BJ (cell line): ENCODE results near the gene EPS8L3. TPM values are rescaled to one million over a fixed set of nuclear protein-coding genes. Genes with fewer than 3 reads are reported as not detected.

Experiments used
- CTCF ChIA-PET: fragments of 350-600 bp; formaldehyde crosslinking; extraction: SDS; loops from one replicate; lab custom pipeline; 2021; ENCODE audit warnings: antibody characterized with exemption, inconsistent platforms; lab: Yijun Ruan, JAX
- POLR2A ChIA-PET: fragments of 300-600 bp; sonication (Branson Sonifier 250); formaldehyde crosslinking; extraction: SDS; loops from one replicate; lab custom pipeline; 2021; ENCODE audit warnings: antibody characterized with exemption; lab: Charles Lee
- DNase-seq: peaks from one replicate; pipeline ENCODE4 v3.0.0-alpha.2; 2011; ENCODE audit warnings: low read depth
- H3K27me3 ChIP-seq: 2 replicates; pipeline ENCODE4 v1.6.0; 2011; ENCODE audit warnings: low read length; ENCODE audit not compliant: control insufficient read depth, insufficient read depth
- H3K36me3 ChIP-seq: 2 replicates; pipeline ENCODE4 v1.5.1; 2011; ENCODE audit warnings: low read length; ENCODE audit not compliant: control insufficient read depth, insufficient read depth
- H3K4me3 ChIP-seq: 2 replicates; pipeline ENCODE4 v1.5.1; 2011; ENCODE audit warnings: low read depth, mild to moderate bottlenecking, control low read depth, low read length
- CTCF ChIP-seq: IDR thresholded peaks from 2 replicates; pipeline ENCODE4 v1.5.1; 2011; ENCODE audit warnings: low read depth, mild to moderate bottlenecking, control low read depth, inconsistent platforms, low read length, moderate library complexity; ENCODE audit not compliant: insufficient read depth
- polyA plus RNA-seq: library from polyadenylated mRNA; depleted of rRNA; stranded (reverse); fragments of >200 nt; gene quantifications from 2 replicates; pipeline ENCODE4 v1.2.3, GENCODE V29; 2011

Gene EPS8L3
- polyA plus RNA-seq, 1 experiment: not detected

DNA sequence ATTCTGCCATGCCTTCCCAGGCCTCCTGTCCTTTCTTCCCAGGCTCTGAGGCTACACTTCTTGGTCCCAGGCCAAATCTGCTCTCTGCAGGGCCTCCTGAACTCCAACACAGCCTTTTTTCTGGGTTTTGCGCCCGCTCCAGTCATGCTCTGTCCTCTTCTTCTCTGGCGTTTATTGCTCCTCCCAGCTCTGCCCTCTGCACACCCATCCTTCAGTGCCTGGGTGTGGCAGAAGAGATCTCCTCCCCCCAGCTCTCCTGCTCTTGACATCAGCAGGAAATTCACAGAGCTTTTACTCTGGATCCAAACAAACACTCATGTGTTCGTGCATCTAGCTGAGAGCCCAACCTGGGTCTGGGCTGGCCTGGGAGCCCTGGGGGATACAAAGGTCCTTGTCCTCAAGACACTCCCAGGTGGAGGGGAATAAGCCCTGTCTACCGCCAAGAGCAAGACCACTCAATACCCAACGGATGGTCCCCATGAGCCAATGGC, 22.9 kb upstream of the EPS8L3 start:
- H3K4me3 ChIP-seq: no peak overlapping the region
- H3K27me3 ChIP-seq: no peaks in the 10 kb centered on the region
- no peak for DNase-seq
- ChIA-PET POLR2A (no interaction called here), CTCF (interaction anchor here (0.6 to 26.2 kb wide), 3 partner anchors 9 to 215 kb away, joined by 3 to 763 read pairs (median 5); partner anchors contain the start of gene AHCYL1)
- H3K36me3 ChIP-seq: no peaks in the 10 kb centered on the region
- TF ChIP-seq CTCF: no peak

GRCh38 chr1:109786112-109786480, 22.4 kb upstream of the EPS8L3 start:
- no peaks in the 10 kb centered on the region for H3K36me3 ChIP-seq
- TF ChIP-seq CTCF: no peak
- ChIA-PET CTCF (interaction anchor here (1.4 to 26.2 kb wide), 3 partner anchors 9 to 196 kb away, joined by 3 to 763 read pairs (median 5); partner anchors contain the start of gene AHCYL1), POLR2A (no interaction called here)
- DNase-seq: no peak
- H3K27me3 ChIP-seq: no peaks in the 10 kb centered on the region
- no peak overlapping the region for H3K4me3 ChIP-seq

GRCh38 chr1:109785446-109786111, 21.9 kb upstream of the EPS8L3 start:
- DNase-seq: no peak
- Histone ChIP-seq H3K27me3 (no peaks in the 10 kb centered on the region), H3K4me3 (no peak overlapping the region), H3K36me3 (no peaks in the 10 kb centered on the region)
- CTCF ChIA-PET: interaction anchor here (1.4 to 26.2 kb wide), 3 partner anchors 8 to 197 kb away, joined by 3 to 763 read pairs (median 5); partner anchors contain the start of gene AHCYL1
- TF ChIP-seq CTCF: no peak
- POLR2A ChIA-PET: no interaction called here

- CTCF ChIA-PET: interaction anchor here (1.4 to 26.2 kb wide), 3 partner anchors 17 to 227 kb away, joined by 3 to 763 read pairs (median 13); partner anchors contain the start of gene AHCYL1
- DNase-seq: no peak
Measured at GRCh38 chr1:109784551-109785252, 21.0 kb upstream of the EPS8L3 start.

More at GRCh38 chr1:109784551-109785252, 21.0 kb upstream of the EPS8L3 start:
- no peaks in the 10 kb centered on the region for H3K36me3 ChIP-seq
- POLR2A ChIA-PET: no interaction called here
- no peak for TF ChIP-seq CTCF
- no peaks in the 10 kb centered on the region for H3K27me3 ChIP-seq
- no peak overlapping the region for H3K4me3 ChIP-seq
